H1 (cell line): Measurements from ENCODE around the gene CCL4. TPM values are rescaled to one million over a fixed set of nuclear protein-coding genes. Genes with fewer than 3 reads are reported as not detected.

Experiments
- CTBP2 ChIP-seq: IDR thresholded peaks from 2 replicates; pipeline ENCODE4 v1.7.0; 2011; ENCODE audit warnings: borderline replicate concordance, mild to moderate bottlenecking, moderate library complexity, mixed read lengths, low read length; ENCODE audit not compliant: insufficient read depth, insufficient read length
- HDAC2 ChIP-seq, 2 experiments: fragments of 300-600 bp in 1 of 2; sonication (generic) in 1 of 2; IDR thresholded peaks; 2 replicates each; pipeline ENCODE4 v1.6.1; 2011 to 2012; ENCODE audit warnings: low read depth in 2 of 2, low read length in 2 of 2, mild to moderate bottlenecking in 2 of 2, moderate library complexity in 2 of 2, borderline replicate concordance in 1 of 2, inconsistent platforms in 1 of 2
- POU5F1 ChIP-seq: IDR thresholded peaks from 2 replicates; pipeline ENCODE4 v1.6.1; 2011; ENCODE audit warnings: low read depth, mild to moderate bottlenecking, low read length, moderate library complexity
- SUZ12 ChIP-seq: fragments of 200-600 bp; sonication (generic); IDR thresholded peaks from 2 replicates; pipeline ENCODE4 v1.6.1; 2012; ENCODE audit warnings: mild to moderate bottlenecking, inconsistent platforms, low read length, moderate library complexity, mixed read lengths
- TAF1 ChIP-seq: IDR thresholded peaks from 2 replicates; pipeline ENCODE4 v1.6.1; 2011; ENCODE audit warnings: mild to moderate bottlenecking, low read depth, low read length
- TCF12 ChIP-seq: IDR thresholded peaks from 2 replicates; pipeline ENCODE4 v1.6.1; 2011; ENCODE audit warnings: low read depth, mild to moderate bottlenecking, low read length
- ZNF274 ChIP-seq: IDR thresholded peaks from 2 replicates; pipeline ENCODE4 v1.7.0; 2012; ENCODE audit warnings: low read length, borderline replicate concordance; ENCODE audit errors: extremely low read depth
- polyA plus RNA-seq, 7 experiments: library from polyadenylated mRNA; depleted of rRNA in 3 of 7; stranded (reverse) in 5 of 7; unstranded in 2 of 7; fragments of >200 nt in 5 of 7; fragments of 200-250 nt in 2 of 7; gene quantifications; 1 replicate in 5 of 7; 2 replicates in 1 of 7; 4 replicates in 1 of 7; pipeline versions ENCODE4 v1.2.1 to v1.2.3, GENCODE V29; 2011 to 2013; ENCODE audit warnings: missing spikeins in 2 of 7, mixed read lengths in 2 of 7
- total RNA-seq: library from RNA; stranded (reverse); fragmentation: NEBNext Ultra II Directional; extraction: Animal tissue kit (Norgen Biotek cat#: 25700); gene quantifications from 2 replicates; pipeline ENCODE4 v1.2.1, GENCODE V29; 2021

CCL4 gene
- total and polyA plus RNA-seq, 2 of the 8 experiments (the other 6 are each of a cell fraction or from before 2014, with no cell fraction given), result not detected

- TF ChIP-seq CTBP2 (no peak), SUZ12 (no peak), POU5F1 (no peak), ZNF274 (no peak), HDAC2 (IDR thresholded peaks at IDR 0.05; ENCODE audit: borderline replicate concordance in 1 of 2, low read depth in 2 of 2, low read length in 2 of 2) (no peak), TAF1 (no peak), TCF12 (no peak)
These were observed 14.2 kb upstream of the CCL4 start (continued) for GRCh38 chr17:36089339-36089865.
